ENCODE data around the gene EDIL3.

GRCh38 chr5:84184857-84185256, 199.8 kb downstream of the EDIL3 start:
- TF ChIP-seq CTCF (IDR thresholded peaks at IDR 0.05) (no peak), POLR2A (IDR thresholded peaks at IDR 0.05) (no peak)

Measured in lower leg skin (tissue), 3 donors.